ENCODE measurements around the gene RNF133. TPM values are rescaled to one million over a fixed set of nuclear protein-coding genes. Genes with fewer than 3 reads are reported as not detected.

The RNF133 gene
- total RNA-seq, 2 donors from 2014 or later = 0.86 TPM; not detected in 1

- H3K9me3 ChIP-seq (ENCODE audit: control insufficient read depth, low read length) = no peaks in the 10 kb centered on the region
- 92 to 96% methylated on average over 7 to 21 of the region's 21 CpGs for WGBS, 2 experiments (ENCODE audit: insufficient coverage in 1 of 2, insufficient read length in 1 of 2)
- H3K9ac ChIP-seq (ENCODE audit: extremely low read depth, low read length, poor library complexity, severe bottlenecking) = no peak overlapping the region
- H3K27ac ChIP-seq (ENCODE audit: low read depth, low read length) = no peak overlapping the region
- H3K36me3 ChIP-seq (ENCODE audit: control insufficient read depth, insufficient read depth, low read length) = no peaks in the 10 kb centered on the region
- no peak for DNase-seq
- Mint-ChIP-seq H3K4me3 (no peak overlapping the region), H3K4me1 (peaks cover 23% of the 10 kb centered on the region), H3K9me3 (peaks cover 24% of the 10 kb centered on the region), H3K36me3 (ENCODE audit: low read depth) (peaks cover 6% of the 10 kb centered on the region), H3K27me3 (ENCODE audit: insufficient read depth) (peaks cover 5% of the 10 kb centered on the region), H3K27ac (no peak overlapping the region)
- no peaks in the 10 kb centered on the region for H3K27me3 ChIP-seq (ENCODE audit: control insufficient read depth, insufficient read depth, low read length, poor library complexity, severe bottlenecking)
- no peak overlapping the region for H3K4me3 ChIP-seq (ENCODE audit: low read length)
- no peaks in the 10 kb centered on the region for H3K4me1 ChIP-seq (ENCODE audit: control insufficient read depth, insufficient read depth, low read length)
- no peak for TF ChIP-seq CTCF (conservative IDR thresholded peaks at IDR 0.05)
Observed at GRCh38 chr7:122673951-122674350, 25.0 kb downstream of the RNF133 start.

GRCh38 chr7:122672536-122672935 lies 26.4 kb downstream of the RNF133 start:
- H3K9me3 Mint-ChIP-seq = peaks cover 14% of the 10 kb centered on the region
- 93 to 97% methylated on average over 8 of the region's 8 CpGs for WGBS, 2 experiments (ENCODE audit: insufficient coverage in 1 of 2, insufficient read length in 1 of 2)
- Histone ChIP-seq H3K36me3 (ENCODE audit: control insufficient read depth, insufficient read depth, low read length) (no peaks in the 10 kb centered on the region), H3K9me3 (ENCODE audit: control insufficient read depth, low read length) (no peaks in the 10 kb centered on the region), H3K27ac (ENCODE audit: low read depth, low read length) (no peak overlapping the region), H3K27me3 (ENCODE audit: control insufficient read depth, insufficient read depth, low read length, poor library complexity, severe bottlenecking) (no peaks in the 10 kb centered on the region), H3K4me1 (ENCODE audit: control insufficient read depth, insufficient read depth, low read length) (no peaks in the 10 kb centered on the region), H3K4me3 (ENCODE audit: low read length) (no peak overlapping the region), H3K9ac (ENCODE audit: extremely low read depth, low read length, poor library complexity, severe bottlenecking) (no peak overlapping the region)
- peaks cover 6% of the 10 kb centered on the region for H3K36me3 Mint-ChIP-seq (ENCODE audit: low read depth)
- no peak for TF ChIP-seq CTCF (conservative IDR thresholded peaks at IDR 0.05)
- no peak for DNase-seq
- no peak overlapping the region for H3K27ac Mint-ChIP-seq
- no peak overlapping the region for H3K4me3 Mint-ChIP-seq
- peaks cover 5% of the 10 kb centered on the region for H3K27me3 Mint-ChIP-seq (ENCODE audit: insufficient read depth)
- peaks cover 18% of the 10 kb centered on the region for H3K4me1 Mint-ChIP-seq

GRCh38 chr7:122663733-122664132 lies 35.2 kb downstream of the RNF133 start:
- no peak overlapping the region for H3K4me3 Mint-ChIP-seq
- Histone ChIP-seq H3K27ac (ENCODE audit: low read depth, low read length) (no peak overlapping the region), H3K27me3 (ENCODE audit: control insufficient read depth, insufficient read depth, low read length, poor library complexity, severe bottlenecking) (no peaks in the 10 kb centered on the region), H3K4me1 (ENCODE audit: control insufficient read depth, insufficient read depth, low read length) (no peaks in the 10 kb centered on the region), H3K9ac (ENCODE audit: extremely low read depth, low read length, poor library complexity, severe bottlenecking) (no peak overlapping the region), H3K4me3 (ENCODE audit: low read length) (no peak overlapping the region), H3K9me3 (ENCODE audit: control insufficient read depth, low read length) (no peaks in the 10 kb centered on the region), H3K36me3 (ENCODE audit: control insufficient read depth, insufficient read depth, low read length) (no peaks in the 10 kb centered on the region)
- no peaks in the 10 kb centered on the region for H3K27me3 Mint-ChIP-seq (ENCODE audit: insufficient read depth)
- TF ChIP-seq CTCF (conservative IDR thresholded peaks at IDR 0.05) = no peak
- no peak for DNase-seq
- 60 to 95% methylated on average over 1 to 2 of the region's 2 CpGs for WGBS, 2 experiments (ENCODE audit: insufficient coverage in 1 of 2, insufficient read length in 1 of 2)
- no peaks in the 10 kb centered on the region for H3K9me3 Mint-ChIP-seq
- H3K36me3 Mint-ChIP-seq (ENCODE audit: low read depth) = no peaks in the 10 kb centered on the region
- H3K4me1 Mint-ChIP-seq = no peaks in the 10 kb centered on the region
- H3K27ac Mint-ChIP-seq = no peak overlapping the region

All from endodermal cell (in vitro differentiated cells).